PC-9 (cell line): ENCODE results near the gene ARMH2. TPM values are rescaled to one million over a fixed set of nuclear protein-coding genes. Genes with fewer than 3 reads are reported as not detected.

Source experiments
- BruUV-seq: library from RNA; stranded (reverse); fragments of 400-500 nt; replicated peaks from 2 replicates; lab custom pipeline; 2021; lab: Mats Ljungman, UMichigan
- CTCF ChIA-PET: fragments of 300-600 bp; sonication (Branson Sonifier 250); formaldehyde crosslinking; loops from one replicate; lab custom pipeline; 2022; ENCODE audit warnings: antibody characterized with exemption; lab: Charles Lee
- POLR2A ChIA-PET: fragments of 300-600 bp; sonication (Branson Sonifier 250); formaldehyde crosslinking; loops from one replicate; lab custom pipeline; 2022; ENCODE audit warnings: antibody characterized with exemption; ENCODE audit not compliant: unreplicated experiment; lab: Charles Lee
- DNase-seq, 2 experiments: peaks; one replicate each; pipeline versions ENCODE4 v3.0.0 to v3.0.0-alpha.2; 2015 to 2022; ENCODE audit warnings: mixed read lengths in 1 of 2
- H2AFZ ChIP-seq: fragments of 200-600 bp; sonication (generic); 2 replicates; pipeline ENCODE4 v1.8.1; 2017; ENCODE audit warnings: antibody characterized with exemption
- H3F3A ChIP-seq: fragments of 200-600 bp; sonication (generic); 2 replicates; pipeline ENCODE4 v1.8.1; 2017; ENCODE audit warnings: antibody characterized with exemption, mild to moderate bottlenecking, low read depth; ENCODE audit not compliant: insufficient read depth
- H3K27ac ChIP-seq: fragments of 200-600 bp; sonication (generic); 2 replicates; pipeline ENCODE4 v1.6.1; 2016; ENCODE audit warnings: mixed run types
- H3K27me3 ChIP-seq: fragments of 200-600 bp; sonication (generic); 2 replicates; pipeline ENCODE4 v1.6.1; 2016; ENCODE audit warnings: low read depth, mixed run types; ENCODE audit not compliant: insufficient read depth
- H3K36me3 ChIP-seq: fragments of 200-600 bp; sonication (generic); 2 replicates; pipeline ENCODE4 v1.6.1; 2016; ENCODE audit warnings: low read depth, mixed run types
- H3K4me1 ChIP-seq: fragments of 200-600 bp; sonication (generic); replicated peaks from 2 replicates; pipeline ENCODE4 v1.6.1; 2016; ENCODE audit warnings: mixed run types; ENCODE audit not compliant: insufficient read depth
- H3K4me2 ChIP-seq: fragments of 200-600 bp; sonication (generic); 2 replicates; pipeline ENCODE4 v1.6.1; 2017; ENCODE audit warnings: mixed run types
- H3K4me3 ChIP-seq: fragments of 200-600 bp; sonication (generic); 2 replicates; pipeline ENCODE4 v1.6.1; 2016; ENCODE audit warnings: mixed run types
- H3K79me2 ChIP-seq: fragments of 200-600 bp; sonication (generic); 2 replicates; pipeline ENCODE4 v1.6.1; 2017; ENCODE audit warnings: low read depth, mixed run types
- H3K9me2 ChIP-seq: fragments of 200-600 bp; sonication (generic); 2 replicates; pipeline ENCODE4 v1.8.1; 2017; ENCODE audit warnings: mild to moderate bottlenecking; ENCODE audit not compliant: insufficient read depth
- H3K9me3 ChIP-seq: fragments of 200-600 bp; sonication (generic); 2 replicates; pipeline ENCODE4 v1.8.1; 2016; ENCODE audit warnings: low read depth; ENCODE audit not compliant: insufficient read depth
- H4K20me1 ChIP-seq: fragments of 200-600 bp; sonication (generic); 2 replicates; pipeline ENCODE4 v1.8.1; 2017; ENCODE audit not compliant: insufficient read depth
- CTCF ChIP-seq: fragments of 200-600 bp; sonication (generic); conservative IDR thresholded peaks from 2 replicates; pipeline ENCODE4 v1.6.1; 2017; ENCODE audit warnings: mixed run types, antibody characterized with exemption, mild to moderate bottlenecking, moderate library complexity
- EZH2 ChIP-seq: fragments of 200-600 bp; sonication (generic); IDR thresholded peaks from 2 replicates; pipeline ENCODE4 v1.8.0; 2017; ENCODE audit warnings: antibody characterized with exemption, low read depth
- intact Hi-C: fragments of 100-400 bp; cut with micrococcal nuclease; formaldehyde crosslinking; loops from one replicate; pipeline ENCODE4 v1.10.0; 2022; ENCODE audit not compliant: unreplicated experiment
- total RNA-seq: library from RNA; stranded (reverse); gene quantifications from 2 replicates; pipeline ENCODE4 v1.2.3, GENCODE V29; 2021

Gene ARMH2
- total RNA-seq, 1 experiment from 2014 or later = not detected

GRCh38 chr6:24802271-24803059, 3.7 kb upstream of the ARMH2 start:
- no peaks in the 10 kb centered on the region for H3K79me2 ChIP-seq
- no peak for TF ChIP-seq CTCF
- no peak for TF ChIP-seq EZH2
- peak in 1 of 2 experiments; percentile 41 for DNase-seq
- H3K9me2 ChIP-seq = no peaks in the 10 kb centered on the region
- H3F3A ChIP-seq = no peaks in the 10 kb centered on the region
- H3K4me2 ChIP-seq = no peak overlapping the region
- no peaks in the 10 kb centered on the region for H4K20me1 ChIP-seq
- H3K27ac ChIP-seq = no peak overlapping the region; the same call in 1 of the 2 replicates
- H3K4me3 ChIP-seq = no peak overlapping the region
- no TSS peak for BruUV-seq
- H3K9me3 ChIP-seq = no peaks in the 10 kb centered on the region
- H3K36me3 ChIP-seq = no peaks in the 10 kb centered on the region
- H3K27me3 ChIP-seq = no peaks in the 10 kb centered on the region
- intact Hi-C loops = no loop called here
- POLR2A ChIA-PET = interaction anchor here (0.6 kb wide), 1 partner anchor 40 kb away, joined by 6 read pairs; no protein-coding TSS in a partner anchor
- H3K4me1 ChIP-seq = peaks cover 4% of the 10 kb centered on the region; the same call in 1 of the 2 replicates
- CTCF ChIA-PET = interaction anchor here (0.6 kb wide), 2 partner anchors 215 to 1366 kb away, joined by 4 to 10 read pairs; no protein-coding TSS in a partner anchor
- H2AFZ ChIP-seq = no peak overlapping the region

GRCh38 chr6:24799541-24799915, 811 bp upstream of the ARMH2 start:
- DNase-seq = no peak
- intact Hi-C loops = no loop called here
- H3K4me1 ChIP-seq = peaks cover 4% of the 10 kb centered on the region; the same call in 1 of the 2 replicates
- no peaks in the 10 kb centered on the region for H3K9me3 ChIP-seq
- no TSS peak for BruUV-seq
- H2AFZ ChIP-seq = no peak overlapping the region
- no peak for TF ChIP-seq CTCF
- TF ChIP-seq EZH2 = no peak
- no peaks in the 10 kb centered on the region for H4K20me1 ChIP-seq
- no peaks in the 10 kb centered on the region for H3F3A ChIP-seq
- POLR2A ChIA-PET = no interaction called here
- CTCF ChIA-PET = no interaction called here
- no peaks in the 10 kb centered on the region for H3K36me3 ChIP-seq
- no peak overlapping the region for H3K4me2 ChIP-seq
- no peak overlapping the region for H3K27ac ChIP-seq
- H3K4me3 ChIP-seq = no peak overlapping the region
- no peaks in the 10 kb centered on the region for H3K27me3 ChIP-seq
- H3K79me2 ChIP-seq = no peaks in the 10 kb centered on the region
- H3K9me2 ChIP-seq = no peaks in the 10 kb centered on the region

- no peaks in the 10 kb centered on the region for H3K36me3 ChIP-seq
- H4K20me1 ChIP-seq = no peaks in the 10 kb centered on the region
- H3K4me1 ChIP-seq = peaks cover 4% of the 10 kb centered on the region; the same call in 1 of the 2 replicates
- no peaks in the 10 kb centered on the region for H3K27me3 ChIP-seq
- BruUV-seq = no TSS peak
- DNase-seq = no peak
- H3F3A ChIP-seq = no peaks in the 10 kb centered on the region
- ChIA-PET CTCF (interaction anchor here (0.7 kb wide), 1 partner anchor 1090 kb away, joined by 4 read pairs; no protein-coding TSS in a partner anchor), POLR2A (no interaction called here)
- no peak overlapping the region for H2AFZ ChIP-seq
- no peaks in the 10 kb centered on the region for H3K9me2 ChIP-seq
- no peak overlapping the region for H3K4me3 ChIP-seq
- no peak overlapping the region for H3K4me2 ChIP-seq
- no peaks in the 10 kb centered on the region for H3K79me2 ChIP-seq
- intact Hi-C loops = no loop called here
- H3K9me3 ChIP-seq = no peaks in the 10 kb centered on the region
- no peak overlapping the region for H3K27ac ChIP-seq
- TF ChIP-seq CTCF (no peak), EZH2 (no peak)
Observed at GRCh38 chr6:24797596-24798216, 1.0 kb downstream of the ARMH2 start.
